ENCODE data around the gene DOCK4. TPM values are rescaled to one million over a fixed set of nuclear protein-coding genes. Genes with fewer than 3 reads are reported as not detected.
"Not testable (repeated sequence)": the region's sequence is repeated elsewhere in the genome, so short reads cannot be mapped to it uniquely, and the experiment has no call there.

The DOCK4 gene
- total RNA-seq (2014; rRNA removed; shearing (Covaris generic)) = 0.07 TPM in 1 of 2 replicates, not detected in the other

- in situ Hi-C loops (cut with HindIII; ENCODE audit: low sequenced_read_pairs) = no loop called here
- DNase-seq (ENCODE audit: low spot score) = peak; percentile 100
Observed at GRCh38 chr7:112206238-112206990, at the start of gene DOCK4, which contains the start of gene ZNF277. TSS of gene DOCK4 (minus strand) at chr7:112206399. CDS start at chr7:112206138, 261 bp downstream. TSS of gene ZNF277 (plus strand) at chr7:112206695. CDS start at chr7:112206717, 22 bp downstream.

DNA sequence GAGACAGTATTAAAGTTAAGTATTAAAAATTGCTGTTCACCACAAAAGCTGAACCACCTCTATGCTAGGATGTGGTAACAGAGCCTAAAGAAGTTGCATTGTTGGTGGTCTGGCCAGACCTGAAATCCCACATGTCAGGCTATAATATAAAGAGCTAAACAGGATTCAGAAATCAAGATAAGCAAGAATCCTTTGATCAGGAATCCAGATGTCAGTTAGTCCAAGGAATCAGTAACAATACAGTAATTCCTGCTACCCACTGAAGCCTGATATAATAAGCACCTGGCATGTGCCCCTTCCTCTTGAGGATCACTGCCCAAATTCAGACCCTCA lies 49.2 kb upstream of the DOCK4 start:
- in situ Hi-C loops (cut with HindIII; ENCODE audit: low sequenced_read_pairs) = no loop called here
- DNase-seq (ENCODE audit: low spot score) = no peak

DNA sequence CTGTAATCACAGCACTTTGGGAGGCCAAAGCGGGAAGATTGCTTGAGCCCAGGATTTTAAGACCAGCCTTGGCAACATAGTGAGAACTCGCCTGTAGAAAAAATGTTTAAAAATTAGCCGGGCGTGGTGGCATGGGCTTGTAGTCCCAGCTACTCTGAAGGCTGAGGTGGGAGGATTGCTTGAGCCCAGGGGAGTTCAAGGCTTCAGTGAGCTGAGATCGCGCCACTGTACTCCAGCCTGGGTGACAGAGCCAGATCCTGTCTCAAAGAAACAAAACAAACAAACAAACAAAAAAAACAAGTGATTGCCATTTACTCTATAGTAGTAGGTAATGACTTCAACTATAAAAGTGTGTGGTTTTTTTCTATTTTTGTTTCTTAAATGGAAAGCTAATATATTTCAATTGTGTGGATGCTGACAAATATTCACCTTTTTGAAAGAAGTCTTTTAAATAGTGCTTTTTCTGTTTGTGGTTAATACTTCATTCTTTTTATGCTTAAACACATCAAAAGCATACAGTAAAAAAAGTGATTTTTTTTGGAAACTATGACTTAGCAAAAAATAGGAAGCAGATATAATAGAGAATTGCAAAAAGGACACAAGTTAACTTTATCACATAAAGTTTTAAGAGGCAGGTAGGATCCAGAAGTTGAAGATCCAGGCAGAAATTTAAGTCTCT lies 48.6 kb upstream of the DOCK4 start:
- in situ Hi-C loops (cut with HindIII; ENCODE audit: low sequenced_read_pairs) = no loop called here
- DNase-seq (ENCODE audit: low spot score) = no peak

DNA sequence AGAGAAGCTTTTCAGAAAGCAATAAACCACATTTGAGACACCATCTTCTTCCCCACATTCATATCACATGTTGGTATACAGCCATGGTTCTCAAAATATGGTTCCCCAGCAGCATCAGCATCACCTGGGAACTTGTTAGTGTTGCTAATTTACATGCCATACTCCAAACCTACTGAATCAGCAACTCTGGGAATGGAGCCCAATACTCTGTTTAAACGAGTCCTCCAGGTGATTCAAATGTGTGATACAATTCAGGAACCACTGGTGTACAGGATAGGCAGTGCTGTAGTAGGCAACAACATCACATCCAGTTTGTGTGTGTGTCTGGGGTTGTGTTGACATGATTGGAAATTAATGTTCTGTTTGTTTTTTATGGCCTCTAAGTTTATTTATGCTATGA lies 48.0 kb upstream of the DOCK4 start:
- DNase-seq (ENCODE audit: low spot score) = no peak
- in situ Hi-C loops (cut with HindIII; ENCODE audit: low sequenced_read_pairs) = no loop called here

- no peak for DNase-seq (ENCODE audit: low spot score)
- in situ Hi-C loops (cut with HindIII; ENCODE audit: low sequenced_read_pairs) = no loop called here
Observed at GRCh38 chr7:112252691-112253090, 46.5 kb upstream of the DOCK4 start.

DNA sequence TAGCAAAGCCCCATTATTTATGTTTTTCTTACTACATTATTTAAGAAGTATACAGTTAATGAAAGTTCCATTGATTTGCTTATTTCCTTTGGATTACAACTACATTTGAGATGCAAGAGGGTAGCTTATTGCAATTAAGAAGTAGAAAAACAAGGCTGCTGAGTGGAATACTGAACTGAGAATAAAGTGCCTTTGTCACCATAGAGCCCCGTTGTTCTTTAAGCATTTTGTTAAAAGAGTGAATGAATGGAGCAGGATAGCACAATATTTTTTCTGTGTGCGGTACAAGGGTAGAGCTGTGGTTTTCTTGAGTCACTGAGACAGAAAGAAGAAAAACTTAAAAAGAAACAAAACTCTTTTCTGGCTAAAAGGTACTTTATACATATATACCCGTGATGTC lies 45.9 kb upstream of the DOCK4 start:
- in situ Hi-C loops (cut with HindIII; ENCODE audit: low sequenced_read_pairs) = no loop called here
- DNase-seq (ENCODE audit: low spot score) = no peak

GRCh38 chr7:112249967-112250366 lies 43.8 kb upstream of the DOCK4 start:
- in situ Hi-C loops (cut with HindIII; ENCODE audit: low sequenced_read_pairs); DNase-seq (ENCODE audit: low spot score): not testable (repeated sequence)

GRCh38 chr7:112248598-112248997 lies 42.4 kb upstream of the DOCK4 start:
- in situ Hi-C loops (cut with HindIII; ENCODE audit: low sequenced_read_pairs) = no loop called here

GRCh38 chr7:112238852-112239610 lies 32.8 kb upstream of the DOCK4 start:
- in situ Hi-C loops (cut with HindIII; ENCODE audit: low sequenced_read_pairs) = no loop called here
- DNase-seq (ENCODE audit: low spot score) = no peak

More at GRCh38 chr7:112248598-112248997, 42.4 kb upstream of the DOCK4 start:
- DNase-seq (ENCODE audit: low spot score) = no peak

DNA sequence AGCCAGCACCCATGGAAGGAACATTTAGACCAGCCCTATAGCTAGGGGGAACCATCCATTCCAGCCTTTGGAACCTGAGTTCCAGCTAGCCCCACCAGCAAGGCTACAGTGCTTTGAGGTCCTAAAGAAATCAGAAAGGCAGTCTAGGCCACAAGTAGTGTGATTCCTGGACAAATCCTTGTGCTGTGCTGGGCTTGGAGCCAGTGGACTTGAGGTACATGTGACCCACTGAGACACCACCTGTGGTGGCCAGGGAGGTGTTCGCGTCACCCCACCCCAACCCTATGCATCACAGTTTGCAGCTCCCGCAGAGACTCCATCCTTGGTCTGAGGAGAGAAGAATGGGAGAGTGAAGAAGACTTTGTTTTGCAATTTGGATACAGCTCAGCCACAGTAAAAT lies 32.1 kb upstream of the DOCK4 start:
- in situ Hi-C loops (cut with HindIII; ENCODE audit: low sequenced_read_pairs) = no loop called here
- DNase-seq (ENCODE audit: low spot score) = no peak

DNA sequence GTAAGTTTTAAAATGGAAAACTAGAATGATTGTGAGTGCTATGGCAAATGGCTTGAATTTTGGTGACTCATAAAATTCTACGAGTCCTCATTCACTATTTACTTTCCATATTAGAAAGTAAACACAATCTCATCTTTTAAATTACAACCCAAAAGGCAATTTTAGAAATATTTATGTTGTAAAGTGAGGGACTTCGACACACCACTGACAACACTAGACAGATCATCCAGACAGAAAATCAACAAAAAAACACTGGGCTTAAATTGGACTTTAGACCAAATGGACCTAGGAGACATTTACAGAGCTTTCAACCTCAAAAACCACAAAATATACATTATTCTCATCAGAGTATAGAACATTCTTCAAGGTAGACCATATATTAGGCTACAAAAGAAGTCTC lies 30.4 kb upstream of the DOCK4 start:
- DNase-seq (ENCODE audit: low spot score) = no peak
- in situ Hi-C loops (cut with HindIII; ENCODE audit: low sequenced_read_pairs) = no loop called here

- no peak for DNase-seq (ENCODE audit: low spot score)
- in situ Hi-C loops (cut with HindIII; ENCODE audit: low sequenced_read_pairs) = no loop called here
Observed at GRCh38 chr7:112234147-112234546, 27.9 kb upstream of the DOCK4 start.

- DNase-seq (ENCODE audit: low spot score) = no peak
- in situ Hi-C loops (cut with HindIII; ENCODE audit: low sequenced_read_pairs) = no loop called here
Observed at GRCh38 chr7:112233048-112233697, 27.0 kb upstream of the DOCK4 start.

- in situ Hi-C loops (cut with HindIII; ENCODE audit: low sequenced_read_pairs) = no loop called here
- no peak for DNase-seq (ENCODE audit: low spot score)
Observed at GRCh38 chr7:112232212-112232978, 26.2 kb upstream of the DOCK4 start.

GRCh38 chr7:112228632-112229031 lies 22.4 kb upstream of the DOCK4 start:
- in situ Hi-C loops (cut with HindIII; ENCODE audit: low sequenced_read_pairs) = no loop called here
- DNase-seq (ENCODE audit: low spot score) = no peak

DNA sequence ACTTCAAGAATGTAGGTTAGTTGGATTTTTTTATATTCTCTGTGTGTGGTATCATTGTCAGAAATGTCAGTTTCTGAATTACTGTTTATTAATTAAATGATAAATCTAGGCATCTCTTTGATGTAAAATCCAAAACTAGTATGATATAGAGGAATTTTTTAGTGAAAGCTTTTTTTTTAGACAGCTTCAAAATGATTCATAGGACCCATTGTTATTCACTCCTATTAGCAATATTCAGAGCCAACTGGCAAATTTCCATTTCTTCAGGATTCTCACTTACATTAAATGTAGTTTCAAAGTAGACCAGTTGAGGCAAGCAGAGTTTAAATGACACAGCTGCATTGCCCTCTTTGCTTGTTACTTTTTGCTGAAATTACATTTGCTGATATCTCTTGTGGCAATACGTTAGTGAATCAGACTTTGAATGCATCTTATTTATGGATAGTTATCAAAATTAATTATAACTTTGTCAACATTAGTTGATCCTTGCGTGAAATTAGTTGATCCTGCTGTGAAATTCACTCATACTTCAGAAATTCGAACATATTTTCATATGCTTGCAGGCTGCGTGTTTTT lies 20.6 kb upstream of the DOCK4 start:
- in situ Hi-C loops (cut with HindIII; ENCODE audit: low sequenced_read_pairs) = no loop called here
- no peak for DNase-seq (ENCODE audit: low spot score)

DNA sequence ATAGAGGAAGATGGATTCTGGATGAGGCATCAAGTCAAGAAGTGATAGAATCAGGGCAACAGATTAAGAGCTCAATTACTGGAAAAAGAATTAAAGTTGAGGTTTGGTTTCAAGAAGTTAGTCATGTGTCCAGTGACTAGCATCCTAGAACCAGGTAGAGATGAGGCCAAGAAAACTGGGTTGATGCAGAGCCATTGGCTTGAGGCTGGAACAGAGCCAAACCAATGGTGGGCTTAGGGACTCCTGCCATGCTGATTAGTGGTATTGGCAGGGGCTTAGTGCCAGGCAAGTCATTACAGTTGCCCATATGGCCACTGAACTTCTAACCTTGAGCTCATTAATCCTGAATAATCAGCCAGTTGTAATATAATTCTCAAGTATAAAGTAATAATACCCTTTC lies 18.8 kb upstream of the DOCK4 start:
- in situ Hi-C loops (cut with HindIII; ENCODE audit: low sequenced_read_pairs) = no loop called here
- no peak for DNase-seq (ENCODE audit: low spot score)

DNA sequence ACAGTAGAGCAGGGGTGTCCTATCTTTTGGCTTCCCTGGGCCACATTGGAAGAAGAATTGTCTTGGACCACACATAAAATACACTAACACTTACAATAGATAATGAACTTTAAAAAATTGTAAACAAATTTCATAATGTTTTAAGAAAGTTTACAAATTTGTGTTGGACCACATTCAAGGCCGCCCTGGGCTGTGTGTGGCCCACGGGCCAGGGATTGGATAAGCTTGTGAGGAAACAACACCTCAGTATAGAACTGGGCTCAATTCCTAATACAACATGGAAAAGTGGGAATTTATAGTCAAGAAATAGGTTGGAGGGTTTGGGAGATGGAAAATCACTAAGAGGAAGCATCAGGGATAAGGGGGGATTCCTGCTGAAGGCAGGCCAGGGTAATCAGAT lies 18.0 kb upstream of the DOCK4 start:
- in situ Hi-C loops (cut with HindIII; ENCODE audit: low sequenced_read_pairs) = no loop called here
- DNase-seq (ENCODE audit: low spot score) = no peak

- peak; percentile 8 for DNase-seq (ENCODE audit: low spot score)
- in situ Hi-C loops (cut with HindIII; ENCODE audit: low sequenced_read_pairs) = no loop called here
Observed at GRCh38 chr7:112223310-112223709, 17.1 kb upstream of the DOCK4 start.
